ENCODE results near the gene AUNIP.

AUNIP gene

DNA sequence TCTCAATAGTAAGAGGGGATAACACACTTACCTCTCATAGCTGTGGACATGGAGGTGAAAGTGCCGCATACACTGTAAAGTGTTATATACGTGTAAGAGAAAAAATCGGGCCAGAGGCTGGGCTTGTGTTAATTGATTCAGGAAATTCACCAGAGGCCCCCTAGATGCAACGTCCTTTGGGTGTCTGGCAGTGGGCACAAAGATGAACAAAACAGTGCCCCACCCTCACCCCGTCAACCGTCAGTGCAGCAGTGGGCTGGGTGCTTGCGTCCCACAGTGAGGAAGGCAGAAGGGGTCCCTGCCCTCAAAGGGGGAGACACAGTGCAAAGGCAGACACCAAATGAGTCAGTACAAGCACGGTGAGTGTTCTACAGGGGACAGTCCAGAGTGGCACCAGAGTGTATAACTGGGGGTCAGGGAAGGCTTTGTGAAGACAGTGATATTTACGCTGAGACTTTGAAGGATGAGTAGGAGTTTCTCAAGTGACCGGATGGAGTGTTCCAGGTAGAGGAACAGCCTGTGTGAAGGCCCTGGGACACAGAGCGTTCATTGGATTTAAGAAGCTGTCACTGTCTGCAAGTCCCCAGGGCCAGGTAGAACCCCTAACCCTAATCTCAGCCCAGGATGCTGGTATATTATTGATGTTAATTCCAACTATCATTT, 46.1 kb downstream of the AUNIP start:
- DNase-seq (ENCODE audit: extremely low read depth, low read depth), result no peak
- TF ChIP-seq, protein P1, sequence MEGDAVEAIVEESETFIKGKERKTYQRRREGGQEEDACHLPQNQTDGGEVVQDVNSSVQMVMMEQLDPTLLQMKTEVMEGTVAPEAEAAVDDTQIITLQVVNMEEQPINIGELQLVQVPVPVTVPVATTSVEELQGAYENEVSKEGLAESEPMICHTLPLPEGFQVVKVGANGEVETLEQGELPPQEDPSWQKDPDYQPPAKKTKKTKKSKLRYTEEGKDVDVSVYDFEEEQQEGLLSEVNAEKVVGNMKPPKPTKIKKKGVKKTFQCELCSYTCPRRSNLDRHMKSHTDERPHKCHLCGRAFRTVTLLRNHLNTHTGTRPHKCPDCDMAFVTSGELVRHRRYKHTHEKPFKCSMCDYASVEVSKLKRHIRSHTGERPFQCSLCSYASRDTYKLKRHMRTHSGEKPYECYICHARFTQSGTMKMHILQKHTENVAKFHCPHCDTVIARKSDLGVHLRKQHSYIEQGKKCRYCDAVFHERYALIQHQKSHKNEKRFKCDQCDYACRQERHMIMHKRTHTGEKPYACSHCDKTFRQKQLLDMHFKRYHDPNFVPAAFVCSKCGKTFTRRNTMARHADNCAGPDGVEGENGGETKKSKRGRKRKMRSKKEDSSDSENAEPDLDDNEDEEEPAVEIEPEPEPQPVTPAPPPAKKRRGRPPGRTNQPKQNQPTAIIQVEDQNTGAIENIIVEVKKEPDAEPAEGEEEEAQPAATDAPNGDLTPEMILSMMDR (IDR thresholded peaks at IDR 0.05; ENCODE audit: low read depth, low read length), result no peak

DNA sequence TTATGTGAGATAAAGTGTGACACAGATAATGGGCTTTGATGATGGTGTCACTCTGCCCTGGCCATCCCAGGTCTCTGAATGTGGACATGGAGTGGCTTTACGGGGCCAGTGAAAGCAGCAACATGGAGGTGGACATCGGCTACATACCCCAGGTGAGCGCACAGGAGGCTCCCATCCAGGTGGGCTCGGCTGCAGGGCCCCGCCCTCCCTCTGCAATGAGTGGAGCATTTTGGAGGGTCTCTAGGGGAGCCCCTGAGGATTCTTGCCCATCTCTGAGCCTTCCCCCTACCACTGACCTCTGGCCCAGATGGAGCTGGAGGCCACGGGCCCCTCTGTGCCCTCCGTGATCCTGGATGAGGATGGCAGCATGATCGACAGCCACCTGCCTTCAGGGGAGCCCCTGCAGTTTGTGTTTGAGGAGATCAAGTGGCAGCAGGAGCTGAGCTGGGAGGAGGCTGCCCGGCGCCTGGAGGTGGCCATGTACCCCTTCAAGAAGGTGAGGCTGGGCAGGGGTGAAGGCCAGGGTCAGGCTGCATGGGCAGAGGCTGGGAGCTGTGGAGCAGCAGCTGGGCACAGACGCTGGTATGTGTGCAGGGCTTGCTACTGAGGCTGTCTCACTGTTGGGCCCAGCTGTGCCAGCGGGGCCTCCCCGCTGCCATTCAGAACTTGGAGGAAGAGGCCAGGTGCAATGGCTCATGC, 47.7 kb downstream of the AUNIP start:
- DNase-seq (ENCODE audit: extremely low read depth, low read depth), result no peak
- TF ChIP-seq, protein P1 (IDR thresholded peaks at IDR 0.05; ENCODE audit: low read depth, low read length), result no peak

DNA sequence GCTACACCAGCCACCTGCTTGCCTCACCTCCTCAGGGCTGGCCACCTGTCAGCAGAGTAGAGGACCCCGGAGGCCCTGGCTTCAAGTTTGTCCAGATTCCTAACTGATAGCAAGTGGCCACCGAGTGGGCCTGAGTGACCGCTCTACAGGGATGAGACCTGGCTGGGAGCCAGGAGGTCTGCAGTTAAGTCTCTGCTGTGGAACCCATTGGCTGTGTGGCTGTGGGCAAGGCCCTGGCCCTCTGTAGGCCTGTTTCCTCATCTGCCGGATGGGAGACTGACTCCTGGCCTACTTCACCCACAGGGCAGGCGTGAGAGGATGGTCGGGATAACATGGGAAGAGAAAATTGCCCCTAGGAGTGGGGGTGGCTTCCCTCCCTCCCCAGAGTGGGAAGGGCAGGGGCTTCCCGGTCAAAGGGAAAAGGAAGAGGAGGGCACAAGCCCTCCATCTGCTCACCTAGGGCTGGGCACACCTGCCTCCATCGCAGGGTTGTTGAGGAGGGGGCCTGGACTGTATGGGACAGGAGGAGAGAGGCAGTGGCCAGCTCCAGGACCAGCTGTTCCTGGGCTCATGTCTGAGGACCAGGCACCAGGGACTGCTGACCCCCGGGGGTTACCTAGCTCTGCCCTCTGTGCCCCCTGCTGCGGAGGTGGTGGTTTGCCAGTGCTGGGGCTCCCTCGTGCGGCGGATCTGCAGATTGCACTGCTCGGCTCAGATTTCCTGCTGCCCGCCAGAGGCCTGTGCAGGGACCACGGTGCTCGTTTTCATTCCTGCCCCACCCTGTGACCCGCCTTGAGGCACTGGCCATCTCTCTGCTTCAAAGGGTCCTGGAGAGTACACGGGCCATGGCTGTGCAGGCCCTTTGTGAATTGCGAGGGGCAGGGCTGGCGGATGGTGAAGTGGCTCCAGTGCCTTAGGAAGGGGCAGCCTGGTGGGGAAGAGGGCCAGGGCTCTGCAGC, 48.6 kb downstream of the AUNIP start:
- TF ChIP-seq, protein P1 (IDR thresholded peaks at IDR 0.05; ENCODE audit: low read depth, low read length), result peak; percentile 92
- no peak for DNase-seq (ENCODE audit: extremely low read depth, low read depth)

DNA sequence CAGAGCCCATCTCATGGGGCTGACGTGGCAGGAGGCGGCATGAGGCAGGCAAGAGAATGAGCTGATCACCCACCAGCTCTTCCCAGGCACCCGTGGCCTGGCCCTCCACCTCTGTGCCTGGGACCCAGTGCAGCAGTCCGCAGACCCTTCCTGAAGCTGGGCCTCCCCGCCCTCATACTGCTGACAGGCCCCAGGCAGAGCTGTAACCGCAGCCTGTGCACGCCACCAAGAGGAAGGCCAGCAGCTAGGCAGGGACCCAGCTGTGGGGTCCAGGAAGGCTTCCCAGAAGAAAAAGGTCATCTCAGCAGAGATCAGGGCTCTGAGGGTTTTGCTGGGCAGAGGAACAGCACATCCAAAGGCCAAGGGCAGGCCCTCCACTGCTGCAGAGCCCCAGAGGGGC, 49.3 kb downstream of the AUNIP start:
- DNase-seq (ENCODE audit: extremely low read depth, low read depth), result no peak
- TF ChIP-seq, protein P1 (IDR thresholded peaks at IDR 0.05; ENCODE audit: low read depth, low read length), result no peak

DNA sequence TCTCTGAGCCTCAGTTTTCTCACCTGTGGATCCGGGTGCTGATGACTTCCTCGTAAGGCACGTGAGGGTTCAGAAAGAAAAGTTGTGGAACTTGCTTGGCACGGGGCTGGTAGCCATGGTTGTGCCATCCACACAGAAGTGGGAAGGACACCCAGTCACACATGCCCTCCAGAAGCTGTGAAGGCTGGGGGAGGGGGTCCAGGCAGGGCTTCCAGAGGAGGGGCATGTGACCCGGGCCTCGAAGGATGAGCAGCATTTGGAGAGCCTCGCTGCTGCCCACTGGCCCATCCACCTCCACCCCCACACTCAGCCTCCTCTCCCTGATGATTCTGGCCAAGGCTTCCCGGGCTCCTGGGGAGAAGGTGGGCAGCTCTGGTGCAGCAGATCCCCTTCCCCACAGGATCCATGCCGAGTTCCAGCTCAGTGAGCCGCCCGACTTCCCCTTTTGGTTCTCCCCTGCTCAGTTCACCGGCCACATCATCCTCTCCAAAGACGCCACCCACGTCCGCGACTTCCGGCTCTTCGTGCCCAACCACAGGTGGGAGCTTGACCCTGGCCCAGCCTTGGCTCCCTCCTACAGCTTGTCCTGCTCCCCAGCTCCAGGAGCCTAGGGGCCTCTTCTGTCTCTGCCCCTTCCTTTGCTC, 49.9 kb downstream of the AUNIP start:
- DNase-seq (ENCODE audit: extremely low read depth, low read depth), result no peak
- TF ChIP-seq, protein P1 (IDR thresholded peaks at IDR 0.05; ENCODE audit: low read depth, low read length), result no peak

DNA sequence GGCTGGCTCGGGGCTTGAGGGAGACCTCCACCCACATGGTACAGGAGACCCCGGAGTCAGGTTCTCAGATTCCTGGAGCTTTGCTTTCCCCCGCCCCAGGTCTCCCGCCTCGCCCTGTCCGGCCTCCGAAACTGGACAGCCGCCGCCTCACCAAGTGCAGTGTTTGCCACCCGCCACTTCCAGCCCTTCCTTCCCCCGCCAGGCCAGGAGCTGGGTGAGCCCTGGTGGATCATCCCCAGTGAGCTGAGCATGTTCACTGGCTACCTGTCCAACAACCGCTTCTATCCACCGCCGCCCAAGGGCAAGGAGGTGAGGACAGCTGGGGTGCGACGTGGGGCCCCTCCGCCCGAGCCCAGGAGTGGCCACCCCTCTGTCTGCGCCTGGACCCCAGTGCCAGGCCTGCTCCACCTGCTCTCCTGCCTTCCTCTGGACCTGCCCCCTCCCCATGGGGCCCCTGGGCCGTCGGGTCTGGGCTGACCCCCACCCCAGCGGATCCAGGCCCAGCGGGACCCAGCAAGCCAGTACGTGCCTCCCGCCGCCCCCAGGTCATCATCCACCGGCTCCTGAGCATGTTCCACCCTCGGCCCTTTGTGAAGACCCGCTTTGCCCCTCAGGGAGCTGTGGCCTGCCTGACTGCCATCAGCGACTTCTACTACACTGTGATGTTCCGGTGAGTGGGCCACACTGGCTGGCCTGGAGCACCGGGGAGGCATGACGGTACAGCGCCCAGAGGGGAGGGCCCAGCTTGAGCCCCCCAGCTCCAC, 50.6 kb downstream of the AUNIP start:
- no peak for DNase-seq (ENCODE audit: extremely low read depth, low read depth)
- TF ChIP-seq, protein P1 (IDR thresholded peaks at IDR 0.05; ENCODE audit: low read depth, low read length), result no peak

Data from AG09319 (cell line).